ENCODE measurements around the gene HTT.

GRCh38 chr4:3251691-3252479 is 177.4 kb downstream of the HTT start:
- TF ChIP-seq NFIC (IDR thresholded peaks at IDR 0.05; ENCODE audit: low read depth, low read length) = no peak
- no peak for TF ChIP-seq SIN3A (IDR thresholded peaks at IDR 0.05; ENCODE audit: low read depth, low read length)
- no peak for TF ChIP-seq EZH2 (IDR thresholded peaks at IDR 0.05; ENCODE audit: borderline replicate concordance, control insufficient read depth, low read depth, low read length)
- no peak for TF ChIP-seq HDGF (IDR thresholded peaks at IDR 0.05)
- TF ChIP-seq PKNOX1 (IDR thresholded peaks at IDR 0.05) = no peak
- TF ChIP-seq ZBTB11 (CRISPR knock-in tag; IDR thresholded peaks at IDR 0.05) = no peak
- TF ChIP-seq REST (IDR thresholded peaks at IDR 0.05; ENCODE audit: low read depth, low read length) = no peak
- no peak for TF ChIP-seq HDAC2 (IDR thresholded peaks at IDR 0.05)
- no peak for TF ChIP-seq TAF1 (IDR thresholded peaks at IDR 0.05; ENCODE audit: borderline replicate concordance, low read depth, low read length)

Data from GM12878 (cell line).